Neuronal stem cell (in vitro differentiated cells): ENCODE results near the gene TARBP2.
A peak's percentile ranks its signal among the peaks of the same experiment; 100 is the strongest.

Experiments used
- DNase-seq: peaks from one replicate; pipeline ENCODE4 v3.0.0-alpha.2; 2013; ENCODE audit warnings: low spot score
- H2AFZ ChIP-seq: one replicate; pipeline ENCODE4 v1.6.1; 2013; ENCODE audit warnings: mild to moderate bottlenecking, low read length, inconsistent platforms
- H2AK5ac ChIP-seq: 2 replicates; pipeline ENCODE4 v1.6.1; 2013; ENCODE audit warnings: low read depth, mild to moderate bottlenecking, inconsistent platforms, low read length, moderate library complexity, mixed read lengths
- H2BK120ac ChIP-seq: 2 replicates; pipeline ENCODE4 v1.6.1; 2013; ENCODE audit warnings: low read depth, mild to moderate bottlenecking, inconsistent platforms, low read length, moderate library complexity, mixed read lengths
- H2BK12ac ChIP-seq: one replicate; pipeline ENCODE4 v1.6.1; 2013; ENCODE audit warnings: low read length, inconsistent platforms
- H2BK15ac ChIP-seq: 2 replicates; pipeline ENCODE4 v1.6.1; 2013; ENCODE audit warnings: mild to moderate bottlenecking, low read length, inconsistent platforms, mixed read lengths
- H2BK5ac ChIP-seq: one replicate; pipeline ENCODE4 v1.6.1; 2013; ENCODE audit warnings: inconsistent platforms, mild to moderate bottlenecking, low read length, moderate library complexity
- H3K14ac ChIP-seq: one replicate; pipeline ENCODE4 v1.6.1; 2013; ENCODE audit warnings: low read length, inconsistent platforms
- H3K18ac ChIP-seq: 2 replicates; pipeline ENCODE4 v1.6.1; 2013; ENCODE audit warnings: low read length, inconsistent platforms
- H3K23ac ChIP-seq: 2 replicates; pipeline ENCODE4 v1.6.1; 2013; ENCODE audit warnings: low read depth, mild to moderate bottlenecking, mixed read lengths, low read length, inconsistent platforms; ENCODE audit not compliant: poor library complexity
- H3K27ac ChIP-seq: replicated peaks from 3 replicates; pipeline ENCODE4 v1.5.1; 2013; ENCODE audit warnings: low read length, inconsistent platforms
- H3K27me3 ChIP-seq, 3 experiments: 2 replicates each; pipeline ENCODE4 v1.6.1; 2013; ENCODE audit warnings: low read length in 3 of 3, mild to moderate bottlenecking in 2 of 3, inconsistent platforms in 1 of 3, low read depth in 1 of 3, mixed read lengths in 1 of 3, moderate library complexity in 1 of 3; ENCODE audit not compliant: control insufficient read depth in 3 of 3, insufficient read depth in 3 of 3
- H3K36me3 ChIP-seq, 2 donors: replicated peaks in 1 of 2; 2 replicates each; pipeline ENCODE4 v1.6.1; 2013; ENCODE audit warnings: low read length in 2 of 2; ENCODE audit not compliant: control insufficient read depth in 2 of 2, insufficient read depth in 2 of 2
- H3K4ac ChIP-seq: 2 replicates; pipeline ENCODE4 v1.6.1; 2013; ENCODE audit warnings: inconsistent platforms, mild to moderate bottlenecking, low read length, moderate library complexity
- H3K4me1 ChIP-seq, 2 donors: 1 replicate in 1 of 2; 2 replicates in 1 of 2; pipeline ENCODE4 v1.6.1; 2013; ENCODE audit warnings: low read length in 2 of 2, low read depth in 1 of 2; ENCODE audit not compliant: control insufficient read depth in 2 of 2, insufficient read depth in 1 of 2
- H3K4me2 ChIP-seq: one replicate; pipeline ENCODE4 v1.6.1; 2013; ENCODE audit warnings: mild to moderate bottlenecking, low read length, inconsistent platforms; ENCODE audit not compliant: insufficient read depth, poor library complexity, severe bottlenecking
- H3K4me3 ChIP-seq, 2 donors: 2 replicates each; pipeline ENCODE4 v1.5.1; 2013; ENCODE audit warnings: low read length in 2 of 2, mild to moderate bottlenecking in 2 of 2, inconsistent platforms in 1 of 2, moderate library complexity in 1 of 2
- H3K79me1 ChIP-seq: one replicate; pipeline ENCODE4 v1.6.1; 2013; ENCODE audit warnings: low read depth, mild to moderate bottlenecking, inconsistent platforms, low read length, moderate library complexity
- H3K9ac ChIP-seq: one replicate; pipeline ENCODE4 v1.6.1; 2013; ENCODE audit warnings: mild to moderate bottlenecking, low read depth, low read length, inconsistent platforms; ENCODE audit not compliant: poor library complexity
- H3K9me3 ChIP-seq, 2 donors: replicated peaks in 1 of 2; 2 replicates each; pipeline versions ENCODE3 to v1.6.1; 2013; ENCODE audit warnings: low read length in 2 of 2, mild to moderate bottlenecking in 2 of 2, inconsistent platforms in 1 of 2, low read depth in 1 of 2, mixed read lengths in 1 of 2, moderate library complexity in 1 of 2; ENCODE audit not compliant: control insufficient read depth in 2 of 2, insufficient read depth in 1 of 2
- H4K8ac ChIP-seq: one replicate; pipeline ENCODE4 v1.6.1; 2013; ENCODE audit warnings: low read depth, mild to moderate bottlenecking, inconsistent platforms, low read length, moderate library complexity
- H4K91ac ChIP-seq: one replicate; pipeline ENCODE4 v1.6.1; 2013; ENCODE audit warnings: low read length, low read depth, mild to moderate bottlenecking, inconsistent platforms; ENCODE audit not compliant: poor library complexity
- WGBS, 2 donors: extraction: QIAGEN DNeasy Blood & Tissue Kit; methylation state at CpG; one replicate each; pipeline ENCODE4 v1.1.7; 2013; ENCODE audit warnings: missing lambda C conversion rate in 2 of 2, mixed read lengths in 1 of 2; ENCODE audit not compliant: insufficient read length in 2 of 2, insufficient replicate concordance in 1 of 2; ENCODE audit errors: extremely low coverage in 2 of 2; 5-methylcytosine and 5-hydroxymethylcytosine counted together

The TARBP2 gene

GRCh38 chr12:53464685-53465418, 36.2 kb upstream of the TARBP2 start:
- Histone ChIP-seq H3K18ac (no peak overlapping the region), H3K36me3 (peaks cover 75 to 100% of the 10 kb centered on the region in 2 donors), H3K4me3 (peak overlapping the region in 1 of 2 donors; percentile 49), H3K27me3 (no peaks in the 10 kb centered on the region), H3K9me3 (no peaks in the 10 kb centered on the region), H2BK5ac (no peak overlapping the region), H4K8ac (no peak overlapping the region), H3K79me1 (peaks cover 6% of the 10 kb centered on the region), H4K91ac (no peak overlapping the region), H3K14ac (no peak overlapping the region), H3K4me1 (peaks cover 0 to 19% of the 10 kb centered on the region in 2 donors), H2BK15ac (no peak overlapping the region), H2AK5ac (no peak overlapping the region), H3K4me2 (no peak overlapping the region), H2AFZ (no peak overlapping the region), H2BK12ac (no peak overlapping the region), H2BK120ac (no peak overlapping the region), H3K4ac (no peak overlapping the region), H3K9ac (no peak overlapping the region), H3K27ac (peak overlapping the region; percentile 50), H3K23ac (no peak overlapping the region)
- no CpG with 5 or more reads among the region's 11 CpGs for WGBS, 2 donors
- DNase-seq: no peak

- Histone ChIP-seq H4K8ac (no peak overlapping the region), H3K23ac (no peak overlapping the region), H2BK120ac (no peak overlapping the region), H2BK12ac (no peak overlapping the region), H3K14ac (no peak overlapping the region), H3K79me1 (peaks cover 6% of the 10 kb centered on the region), H4K91ac (no peak overlapping the region), H3K4me1 (peaks cover 0 to 19% of the 10 kb centered on the region in 2 donors), H2AFZ (no peak overlapping the region), H3K27me3 (no peaks in the 10 kb centered on the region), H2BK5ac (no peak overlapping the region), H3K4me2 (no peak overlapping the region), H3K27ac (no peak overlapping the region), H3K9ac (no peak overlapping the region), H3K9me3 (no peaks in the 10 kb centered on the region), H3K4me3 (no peak overlapping the region), H2AK5ac (no peak overlapping the region), H3K18ac (no peak overlapping the region), H3K36me3 (peaks cover 73 to 100% of the 10 kb centered on the region in 2 donors), H3K4ac (no peak overlapping the region), H2BK15ac (no peak overlapping the region)
- DNase-seq: no peak
- WGBS, 2 donors: no CpG with 5 or more reads among the region's 2 CpGs
These were observed 35.4 kb upstream of the TARBP2 start for GRCh38 chr12:53465679-53466078.

GRCh38 chr12:53466640-53467039, 34.4 kb upstream of the TARBP2 start:
- Histone ChIP-seq H2BK15ac (no peak overlapping the region), H3K14ac (no peak overlapping the region), H3K23ac (no peak overlapping the region), H3K36me3 (peaks cover 71 to 100% of the 10 kb centered on the region in 2 donors), H3K4me1 (peaks cover 0 to 17% of the 10 kb centered on the region in 2 donors), H2AFZ (no peak overlapping the region), H3K9me3 (no peaks in the 10 kb centered on the region), H3K4ac (no peak overlapping the region), H3K4me3 (no peak overlapping the region), H2BK12ac (no peak overlapping the region), H2AK5ac (no peak overlapping the region), H4K8ac (no peak overlapping the region), H3K9ac (no peak overlapping the region), H3K4me2 (no peak overlapping the region), H4K91ac (no peak overlapping the region), H2BK120ac (no peak overlapping the region), H2BK5ac (no peak overlapping the region), H3K27me3 (no peaks in the 10 kb centered on the region), H3K18ac (no peak overlapping the region), H3K79me1 (peaks cover 6% of the 10 kb centered on the region), H3K27ac (no peak overlapping the region)
- no peak for DNase-seq
- no CpG with 5 or more reads among the region's 4 CpGs for WGBS, 2 donors

- Histone ChIP-seq H3K27me3 (no peaks in the 10 kb centered on the region), H2BK5ac (no peak overlapping the region), H3K4me3 (no peak overlapping the region), H2BK120ac (no peak overlapping the region), H3K14ac (no peak overlapping the region), H3K4me2 (no peak overlapping the region), H3K9me3 (no peaks in the 10 kb centered on the region), H3K9ac (no peak overlapping the region), H2AFZ (no peak overlapping the region), H2AK5ac (no peak overlapping the region), H3K36me3 (peaks cover 72 to 100% of the 10 kb centered on the region in 2 donors), H4K91ac (no peak overlapping the region), H3K23ac (no peak overlapping the region), H3K4me1 (peaks cover 0 to 16% of the 10 kb centered on the region in 2 donors), H4K8ac (no peak overlapping the region), H3K27ac (no peak overlapping the region), H3K79me1 (peaks cover 6% of the 10 kb centered on the region), H2BK15ac (no peak overlapping the region), H2BK12ac (no peak overlapping the region), H3K18ac (no peak overlapping the region), H3K4ac (no peak overlapping the region)
- no CpG with 5 or more reads among the region's 5 CpGs for WGBS, 2 donors
- no peak for DNase-seq
These were observed 34.0 kb upstream of the TARBP2 start for GRCh38 chr12:53467082-53467481.
